ENCODE measurements around the gene FBLN1. TPM values are rescaled to one million over a fixed set of nuclear protein-coding genes. Genes with fewer than 3 reads are reported as not detected.
"Not testable (repeated sequence)": the region's sequence is repeated elsewhere in the genome, so short reads cannot be mapped to it uniquely, and the experiment has no call there.

Gene FBLN1
- total RNA-seq, 2 donors from 2014 or later, result 92.8 to 354 TPM

DNA sequence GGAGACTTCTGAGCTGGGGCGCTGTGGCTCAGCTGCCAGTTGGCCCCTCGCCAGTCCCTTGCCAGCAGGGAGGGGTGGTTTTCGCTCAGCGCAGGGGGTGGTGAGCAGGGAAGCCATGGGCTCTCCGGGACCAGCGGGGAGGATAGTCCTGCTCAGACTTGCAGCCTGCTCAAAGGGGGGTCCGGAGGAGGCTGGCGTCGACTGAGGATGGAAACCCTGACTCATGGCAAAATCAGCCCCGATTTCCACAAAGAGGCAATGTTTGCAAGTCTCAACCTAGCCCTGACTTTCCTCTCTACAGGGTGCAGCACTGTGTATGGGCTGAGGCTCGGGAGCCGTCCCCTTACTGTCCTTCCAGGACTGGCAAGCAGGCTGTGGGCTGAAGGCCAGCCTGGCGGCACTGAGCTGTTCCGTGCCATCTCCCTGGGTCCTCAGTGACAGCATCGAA, 35.1 kb downstream of the FBLN1 start:
- no peak for TF ChIP-seq CTCF (IDR thresholded peaks at IDR 0.05)
- no peaks in the 10 kb centered on the region for H3K27me3 ChIP-seq
- no peaks in the 10 kb centered on the region for H3K9me3 ChIP-seq
- peaks cover 7% of the 10 kb centered on the region for H3K36me3 ChIP-seq
- peak; percentile 89 for DNase-seq (ENCODE audit: low spot score)
- H3K4me3 ChIP-seq, result no peak overlapping the region
- peaks cover 0 to 23% of the 10 kb centered on the region in 2 donors for H3K4me1 ChIP-seq
- H3K27ac ChIP-seq, result peak overlapping the region; percentile 39 to 70

GRCh38 chr22:45538281-45538680, 35.6 kb downstream of the FBLN1 start:
- Histone ChIP-seq H3K36me3 (peaks cover 7% of the 10 kb centered on the region), H3K4me1 (peaks cover 0 to 23% of the 10 kb centered on the region in 2 donors), H3K4me3 (no peak overlapping the region), H3K27ac (peak overlapping the region; percentile 39 to 70), H3K9me3 (no peaks in the 10 kb centered on the region), H3K27me3 (no peaks in the 10 kb centered on the region)
- no peak for DNase-seq (ENCODE audit: low spot score)
- TF ChIP-seq CTCF (IDR thresholded peaks at IDR 0.05), result no peak

DNA sequence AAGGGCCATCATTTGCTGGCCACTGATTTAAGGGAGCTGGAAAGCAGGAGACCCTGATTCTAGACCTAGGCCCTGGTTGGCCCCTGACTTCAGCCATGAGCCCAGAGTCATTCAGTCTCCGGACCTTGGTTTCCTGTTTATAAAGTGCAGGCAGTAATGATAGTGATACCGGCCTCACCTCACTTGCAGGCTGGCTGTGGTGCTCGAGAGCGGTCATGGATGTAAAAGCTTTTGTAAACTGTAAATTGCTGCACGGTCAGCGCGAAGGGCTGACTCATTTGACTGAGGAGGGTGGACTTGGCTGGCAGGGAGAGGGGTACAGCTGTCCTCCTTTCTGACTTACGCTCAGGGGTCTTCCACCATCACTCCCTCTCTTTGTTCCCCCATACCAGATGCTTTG, 37.4 kb downstream of the FBLN1 start:
- no peaks in the 10 kb centered on the region for H3K9me3 ChIP-seq
- no peak overlapping the region for H3K27ac ChIP-seq
- H3K4me3 ChIP-seq, result no peak overlapping the region
- no peak for DNase-seq (ENCODE audit: low spot score)
- peaks cover 0 to 32% of the 10 kb centered on the region in 2 donors for H3K4me1 ChIP-seq
- no peak for TF ChIP-seq CTCF (IDR thresholded peaks at IDR 0.05)
- H3K27me3 ChIP-seq, result no peaks in the 10 kb centered on the region
- peaks cover 7% of the 10 kb centered on the region for H3K36me3 ChIP-seq

- peaks cover 0 to 31% of the 10 kb centered on the region in 2 donors for H3K4me1 ChIP-seq
- no peak overlapping the region for H3K27ac ChIP-seq
- H3K4me3 ChIP-seq, result no peak overlapping the region
- TF ChIP-seq CTCF (IDR thresholded peaks at IDR 0.05), result no peak
- H3K9me3 ChIP-seq, result no peaks in the 10 kb centered on the region
- H3K27me3 ChIP-seq, result no peaks in the 10 kb centered on the region
- no peak for DNase-seq (ENCODE audit: low spot score)
- H3K36me3 ChIP-seq, result peaks cover 7% of the 10 kb centered on the region
These were observed 38.8 kb downstream of the FBLN1 start for GRCh38 chr22:45541382-45541979.

DNA sequence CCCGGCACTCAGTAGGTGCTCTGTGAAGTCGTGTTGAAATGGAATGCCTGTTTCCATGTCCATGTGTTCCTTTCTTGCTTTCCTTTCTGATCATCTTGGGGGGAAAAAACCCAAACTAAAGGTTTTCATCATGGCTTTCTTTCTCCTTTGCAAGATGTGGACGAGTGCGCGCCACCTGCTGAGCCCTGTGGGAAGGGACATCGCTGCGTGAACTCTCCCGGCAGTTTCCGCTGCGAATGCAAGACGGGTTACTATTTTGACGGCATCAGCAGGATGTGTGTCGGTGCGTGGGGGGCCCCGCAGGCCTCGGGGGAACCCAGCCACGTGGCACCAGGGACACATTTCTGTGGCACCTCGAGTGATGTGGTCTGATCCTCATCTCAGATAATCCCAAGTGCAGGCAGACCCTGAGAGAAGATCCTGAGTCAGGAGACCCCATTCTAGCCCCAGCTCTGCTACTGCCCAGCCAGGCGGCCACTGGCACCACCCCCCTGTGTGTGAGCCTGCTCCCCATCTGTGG, 39.4 kb downstream of the FBLN1 start:
- no peaks in the 10 kb centered on the region for H3K9me3 ChIP-seq
- no peak overlapping the region for H3K4me3 ChIP-seq
- peaks cover 0 to 25% of the 10 kb centered on the region in 2 donors for H3K4me1 ChIP-seq
- TF ChIP-seq CTCF (IDR thresholded peaks at IDR 0.05), result no peak
- DNase-seq (ENCODE audit: low spot score), result no peak
- H3K36me3 ChIP-seq, result peaks cover 7% of the 10 kb centered on the region
- no peak overlapping the region for H3K27ac ChIP-seq
- H3K27me3 ChIP-seq, result no peaks in the 10 kb centered on the region

GRCh38 chr22:45542736-45543135, 40.1 kb downstream of the FBLN1 start:
- not testable (repeated sequence) for H3K4me3 ChIP-seq; H3K36me3 ChIP-seq; H3K27me3 ChIP-seq; H3K27ac ChIP-seq; H3K9me3 ChIP-seq; DNase-seq (ENCODE audit: low spot score)
- H3K4me1 ChIP-seq, result peaks cover 0 to 20% of the 10 kb centered on the region in 2 donors

Data from right atrium auricular region (tissue), 2 donors.